Prostate gland (tissue), 2 donors: ENCODE data around the gene FRG1. TPM values are rescaled to one million over a fixed set of nuclear protein-coding genes. Genes with fewer than 3 reads are reported as not detected.
"Not testable (repeated sequence)": the region's sequence is repeated elsewhere in the genome, so short reads cannot be mapped to it uniquely, and the experiment has no call there.

Experiments used
- DNase-seq: peaks from one replicate; pipeline ENCODE4 v3.0.0-alpha.2; 2019; ENCODE audit warnings: low spot score
- H3K27ac ChIP-seq, 2 donors: fragments of 200-600 bp; sonication (generic); 2 replicates each; pipeline ENCODE4 v1.5.1; 2017 to 2019
- H3K27me3 ChIP-seq: fragments of 200-600 bp; sonication (generic); replicated peaks from 2 replicates; pipeline ENCODE4 v1.5.1; 2019; ENCODE audit not compliant: insufficient read depth
- H3K36me3 ChIP-seq, 2 donors: fragments of 200-600 bp; sonication (generic); 1 replicate in 1 of 2; 2 replicates in 1 of 2; pipeline versions ENCODE4 v1.5.1 to v1.8.1; 2017 to 2019
- H3K4me1 ChIP-seq: fragments of 200-600 bp; sonication (generic); replicated peaks from 2 replicates; pipeline ENCODE4 v1.5.1; 2019
- H3K4me3 ChIP-seq, 2 donors: fragments of 200-600 bp; sonication (generic); 2 replicates each; pipeline ENCODE4 v1.5.1; 2017 to 2019
- H3K9me3 ChIP-seq: fragments of 200-600 bp; sonication (generic); 2 replicates; pipeline ENCODE4 v1.5.1; 2017
- POLR2A ChIP-seq: fragments of 450-650 bp; IDR thresholded peaks from one replicate; pipeline ENCODE4 v1.6.1; 2016; ENCODE audit warnings: antibody characterized with exemption, mild to moderate bottlenecking
- POLR2AphosphoS5 ChIP-seq: sonication (generic); formaldehyde crosslinking; IDR thresholded peaks from one replicate; pipeline ENCODE4 v1.6.1; 2017; ENCODE audit warnings: antibody characterized with exemption
- WGBS: methylation state at CpG from one replicate; pipeline ENCODE4 v1.1.5; 2018; 5-methylcytosine and 5-hydroxymethylcytosine counted together
- intact Hi-C: fragments of 100-400 bp; cut with DNase I; formaldehyde crosslinking; loops from one replicate; pipeline ENCODE4 v1.14.2; 2022
- total RNA-seq, 2 donors: library from RNA; depleted of rRNA; stranded (reverse); fragments of >200 nt; gene quantifications; one replicate each; pipeline ENCODE4 v1.1.0, GENCODE V29; 2016
- TF ChIP-seq, protein P1 (sequence below), 4 experiments: fragments of 200-600 bp in 2 of 4; fragments of 450-650 bp in 2 of 4; sonication (generic) in 2 of 4; IDR thresholded peaks; 1 replicate in 3 of 4; 2 replicates in 1 of 4; pipeline ENCODE4 v1.5.1; 2016 to 2019; ENCODE audit warnings: antibody characterized with exemption in 4 of 4, mild to moderate bottlenecking in 2 of 4, moderate library complexity in 2 of 4

Gene FRG1
- total RNA-seq, 2 donors from 2014 or later = 28.2 to 53.4 TPM

DNA sequence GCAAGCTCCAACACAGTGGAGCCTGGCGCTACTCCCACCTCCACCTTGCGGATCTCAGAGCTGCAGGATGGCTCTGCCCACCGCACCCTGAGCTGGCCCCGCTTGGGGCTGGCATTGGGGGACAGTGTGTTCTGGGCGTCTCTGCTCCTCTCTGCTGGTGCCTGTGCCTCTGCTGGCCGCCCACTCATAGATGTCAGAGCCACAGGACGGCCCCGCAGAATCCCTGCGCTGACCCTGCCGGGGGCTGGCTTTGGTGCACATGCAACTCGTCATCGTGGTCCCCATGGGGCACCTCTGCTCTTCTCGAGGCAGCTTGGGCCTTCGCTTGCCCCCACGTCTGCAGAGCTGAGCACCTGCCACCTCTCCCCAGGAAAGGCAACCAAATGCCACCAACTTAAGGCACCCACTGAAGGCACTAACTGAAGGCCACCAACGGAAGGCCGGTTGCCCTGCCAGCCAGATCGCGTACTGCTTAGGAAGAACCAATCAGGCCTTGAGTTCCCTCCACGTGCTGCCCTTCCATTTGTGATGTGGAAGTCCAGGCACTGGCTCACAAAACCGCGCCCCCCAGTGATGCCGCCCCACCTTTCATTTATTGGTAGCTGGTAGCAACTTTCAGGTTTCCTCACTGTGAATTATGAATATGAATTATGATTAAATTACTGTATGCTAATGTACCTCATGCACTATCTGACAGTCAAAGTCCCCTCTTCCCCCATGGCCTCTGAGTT is 23.3 kb upstream of the FRG1 start:
- DNase-seq = no peak
- Histone ChIP-seq H3K27me3 (no peaks in the 10 kb centered on the region), H3K4me3 (no peak overlapping the region), H3K9me3 (no peaks in the 10 kb centered on the region), H3K36me3 (no peaks in the 10 kb centered on the region), H3K4me1 (no peaks in the 10 kb centered on the region), H3K27ac (no peak overlapping the region)
- intact Hi-C loops = no loop called here
- 87% methylated on average over 23 of the region's 23 CpGs for WGBS
- no peak for TF ChIP-seq POLR2AphosphoS5
- no peak for TF ChIP-seq POLR2A
- TF ChIP-seq, protein P1, sequence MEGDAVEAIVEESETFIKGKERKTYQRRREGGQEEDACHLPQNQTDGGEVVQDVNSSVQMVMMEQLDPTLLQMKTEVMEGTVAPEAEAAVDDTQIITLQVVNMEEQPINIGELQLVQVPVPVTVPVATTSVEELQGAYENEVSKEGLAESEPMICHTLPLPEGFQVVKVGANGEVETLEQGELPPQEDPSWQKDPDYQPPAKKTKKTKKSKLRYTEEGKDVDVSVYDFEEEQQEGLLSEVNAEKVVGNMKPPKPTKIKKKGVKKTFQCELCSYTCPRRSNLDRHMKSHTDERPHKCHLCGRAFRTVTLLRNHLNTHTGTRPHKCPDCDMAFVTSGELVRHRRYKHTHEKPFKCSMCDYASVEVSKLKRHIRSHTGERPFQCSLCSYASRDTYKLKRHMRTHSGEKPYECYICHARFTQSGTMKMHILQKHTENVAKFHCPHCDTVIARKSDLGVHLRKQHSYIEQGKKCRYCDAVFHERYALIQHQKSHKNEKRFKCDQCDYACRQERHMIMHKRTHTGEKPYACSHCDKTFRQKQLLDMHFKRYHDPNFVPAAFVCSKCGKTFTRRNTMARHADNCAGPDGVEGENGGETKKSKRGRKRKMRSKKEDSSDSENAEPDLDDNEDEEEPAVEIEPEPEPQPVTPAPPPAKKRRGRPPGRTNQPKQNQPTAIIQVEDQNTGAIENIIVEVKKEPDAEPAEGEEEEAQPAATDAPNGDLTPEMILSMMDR (IDR thresholded peaks at IDR 0.05) = no peak

DNA sequence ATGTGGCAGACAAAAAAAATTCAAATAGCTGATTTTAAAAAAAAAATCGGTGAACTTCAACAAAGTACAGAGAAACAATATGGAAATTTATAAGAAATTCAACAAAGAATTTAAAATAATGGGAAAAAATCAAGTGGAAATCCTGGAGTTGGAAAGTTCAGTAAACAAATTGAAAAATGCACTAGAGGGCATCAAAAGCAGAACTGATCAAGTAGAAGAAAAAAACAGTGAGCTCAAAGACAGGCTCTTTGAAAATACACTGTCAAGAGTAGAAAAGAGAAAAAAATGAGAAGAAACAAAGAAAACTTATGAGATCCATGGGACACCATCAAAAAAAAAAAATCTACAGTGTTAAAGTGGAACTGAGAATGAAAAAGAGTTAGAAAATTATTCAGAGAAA is 19.6 kb upstream of the FRG1 start:
- no peak for TF ChIP-seq POLR2A
- TF ChIP-seq, protein P1 (IDR thresholded peaks at IDR 0.05) = no peak
- TF ChIP-seq POLR2AphosphoS5 = no peak
- H3K4me1 ChIP-seq = no peaks in the 10 kb centered on the region
- H3K9me3 ChIP-seq = no peaks in the 10 kb centered on the region
- H3K36me3 ChIP-seq = no peaks in the 10 kb centered on the region
- 81% methylated on average over 1 of the region's 1 CpG for WGBS
- H3K4me3 ChIP-seq = no peak overlapping the region
- H3K27ac ChIP-seq = no peak overlapping the region
- DNase-seq = no peak
- intact Hi-C loops = no loop called here
- H3K27me3 ChIP-seq = no peaks in the 10 kb centered on the region

DNA sequence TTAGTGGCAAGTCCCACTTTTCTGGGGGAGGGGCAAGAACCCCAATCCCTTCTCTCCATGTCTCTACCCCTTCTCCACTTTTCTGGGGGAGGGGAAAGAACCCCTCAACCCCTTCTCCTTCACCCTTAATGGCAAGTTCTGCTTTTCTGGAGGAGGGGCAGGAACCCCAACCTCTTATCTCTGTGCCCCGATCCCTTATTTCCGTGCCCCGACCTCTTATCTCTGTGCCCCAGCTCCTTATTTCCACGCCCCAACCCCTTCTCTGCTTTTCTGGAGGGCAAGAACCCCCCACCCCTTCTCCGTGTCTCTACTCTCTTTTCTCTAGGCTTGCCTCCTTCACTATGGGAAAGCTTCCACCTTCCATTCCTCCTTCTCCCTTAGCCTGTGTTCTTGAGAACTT is 13.9 kb upstream of the FRG1 start:
- H3K27ac ChIP-seq, H3K4me1 ChIP-seq, H3K4me3 ChIP-seq, H3K36me3 ChIP-seq, H3K9me3 ChIP-seq, intact Hi-C loops, H3K27me3 ChIP-seq, DNase-seq: not testable (repeated sequence)
- WGBS = 92% methylated on average over 5 of the region's 5 CpGs

DNA sequence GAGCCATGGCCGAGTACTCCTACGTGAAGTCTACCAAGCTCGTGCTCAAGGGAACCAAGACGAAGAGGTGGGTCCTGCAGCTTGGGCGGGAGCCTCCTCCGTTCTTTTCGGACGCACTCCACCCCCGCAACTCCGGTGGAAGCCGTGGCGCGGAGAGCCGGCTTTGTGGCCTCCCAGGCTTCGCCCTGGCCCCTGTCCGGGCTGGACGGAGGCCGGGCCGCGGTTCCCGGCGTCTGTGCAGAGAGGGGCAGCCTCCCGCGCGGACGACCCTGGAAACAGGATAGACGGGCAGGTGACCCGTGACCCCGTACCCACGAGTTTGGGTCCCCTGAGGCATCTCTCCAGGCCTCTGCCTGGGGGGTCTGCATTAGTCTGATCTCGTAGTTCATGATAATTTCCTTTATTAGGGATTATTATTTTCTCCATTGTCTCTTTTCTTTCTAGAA is 356 bp downstream of the FRG1 start:
- Histone ChIP-seq H3K27me3 (no peaks in the 10 kb centered on the region), H3K27ac (peak overlapping the region; percentile 77 to 83), H3K36me3 (no peaks in the 10 kb centered on the region), H3K9me3 (no peaks in the 10 kb centered on the region), H3K4me1 (no peaks in the 10 kb centered on the region), H3K4me3 (peak overlapping the region; percentile 70 to 90)
- TF ChIP-seq, protein P1 (IDR thresholded peaks at IDR 0.05) = no peak
- TF ChIP-seq POLR2AphosphoS5 = no peak
- no peak for TF ChIP-seq POLR2A
- no peak for DNase-seq
- WGBS = 7% methylated on average over 25 of the region's 31 CpGs
- intact Hi-C loops = no loop called here

DNA sequence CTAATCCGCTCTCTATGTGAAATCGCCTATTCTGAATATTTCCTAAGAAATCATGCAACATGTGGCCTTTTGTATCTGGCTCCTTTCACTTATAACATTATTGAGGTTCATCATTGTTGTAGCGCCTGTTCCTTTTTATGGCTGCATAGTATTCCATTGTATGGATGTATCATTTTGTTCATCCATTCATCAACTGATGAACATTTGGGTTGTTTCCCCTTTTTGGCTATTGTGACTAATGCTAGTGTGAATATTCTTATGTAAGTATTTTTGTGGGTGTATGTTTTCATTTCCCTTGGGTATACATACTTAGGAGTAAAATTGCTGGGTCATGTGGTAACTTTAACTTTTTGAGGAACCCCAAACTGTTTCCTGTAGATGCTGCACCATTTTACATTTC is 1.7 kb downstream of the FRG1 start:
- H3K4me3 ChIP-seq, DNase-seq, H3K27me3 ChIP-seq, H3K27ac ChIP-seq, intact Hi-C loops, H3K4me1 ChIP-seq, H3K36me3 ChIP-seq, H3K9me3 ChIP-seq: not testable (repeated sequence)
- WGBS = 95% methylated on average over 3 of the region's 3 CpGs

DNA sequence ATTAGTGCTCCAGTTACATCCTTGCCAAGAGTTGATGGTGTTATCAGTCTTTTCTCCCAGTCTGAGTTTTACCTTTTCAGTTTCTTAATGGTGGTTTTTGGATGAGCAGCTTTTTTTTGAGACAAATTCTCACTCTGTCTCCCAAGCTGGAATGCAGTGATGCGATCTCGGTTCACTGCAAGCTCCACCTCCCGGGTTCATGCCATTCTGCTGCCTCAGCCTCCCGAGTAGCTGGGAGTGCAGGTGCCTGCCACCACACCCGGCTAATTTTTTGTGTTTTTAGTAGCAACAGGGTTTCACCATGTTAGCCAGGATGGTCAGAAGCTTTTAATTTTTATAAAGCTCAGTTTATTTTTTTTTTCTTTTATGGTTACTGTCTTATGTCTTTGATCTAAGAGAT is 3.4 kb downstream of the FRG1 start:
- H3K4me3 ChIP-seq, H3K9me3 ChIP-seq, H3K27me3 ChIP-seq, intact Hi-C loops, H3K27ac ChIP-seq, H3K36me3 ChIP-seq, DNase-seq, H3K4me1 ChIP-seq: not testable (repeated sequence)
- WGBS = 81% methylated on average over 5 of the region's 5 CpGs

DNA sequence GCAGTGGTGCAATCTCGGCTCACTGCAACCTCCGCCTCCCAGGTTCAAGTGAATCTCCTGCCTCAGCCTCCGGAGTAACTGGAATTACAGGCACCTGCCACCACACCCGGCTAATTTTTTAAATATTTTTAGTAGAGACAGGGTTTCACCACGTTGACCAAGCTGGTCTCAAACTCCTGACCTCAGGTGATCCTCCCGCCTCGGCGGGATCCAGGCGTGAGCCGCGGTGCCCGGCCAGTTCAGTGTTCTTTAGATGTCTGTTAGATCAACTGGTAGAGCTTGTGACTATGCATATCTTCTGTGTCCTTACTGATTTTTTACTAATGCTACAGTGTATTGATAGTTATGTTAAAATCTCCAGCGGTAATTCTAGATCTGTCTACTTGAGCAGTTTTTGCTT is 6.2 kb downstream of the FRG1 start:
- not testable (repeated sequence) for H3K4me1 ChIP-seq
- WGBS = 95% methylated on average over 13 of the region's 13 CpGs

DNA sequence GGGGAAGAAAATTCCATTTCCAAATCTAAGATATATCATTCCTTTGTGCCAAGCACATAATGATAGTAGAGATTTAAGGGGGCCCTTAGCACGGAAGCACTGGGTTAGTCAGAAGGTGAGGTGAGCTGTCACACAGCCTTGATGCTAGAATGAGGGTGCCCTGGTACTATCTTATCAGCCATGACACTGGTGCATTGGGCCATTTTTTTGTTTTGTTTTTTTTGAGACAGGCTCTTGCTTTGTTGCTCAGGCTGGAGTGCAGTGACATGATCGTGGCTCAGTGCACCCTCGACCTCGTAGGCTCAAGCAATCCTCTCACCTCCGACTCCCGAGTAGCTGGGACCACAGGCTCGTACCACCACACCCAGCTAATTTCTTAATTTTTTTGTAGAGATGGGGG is 7.8 kb downstream of the FRG1 start:
- DNase-seq, H3K4me3 ChIP-seq, intact Hi-C loops, H3K27ac ChIP-seq, H3K36me3 ChIP-seq, H3K9me3 ChIP-seq, H3K27me3 ChIP-seq, H3K4me1 ChIP-seq: not testable (repeated sequence)
- 79% methylated on average over 7 of the region's 7 CpGs for WGBS

More for the DNA sequence above, 6.2 kb downstream of the FRG1 start:
- H3K36me3 ChIP-seq, H3K27ac ChIP-seq, DNase-seq, H3K9me3 ChIP-seq, H3K27me3 ChIP-seq, H3K4me3 ChIP-seq, intact Hi-C loops: not testable (repeated sequence)

DNA sequence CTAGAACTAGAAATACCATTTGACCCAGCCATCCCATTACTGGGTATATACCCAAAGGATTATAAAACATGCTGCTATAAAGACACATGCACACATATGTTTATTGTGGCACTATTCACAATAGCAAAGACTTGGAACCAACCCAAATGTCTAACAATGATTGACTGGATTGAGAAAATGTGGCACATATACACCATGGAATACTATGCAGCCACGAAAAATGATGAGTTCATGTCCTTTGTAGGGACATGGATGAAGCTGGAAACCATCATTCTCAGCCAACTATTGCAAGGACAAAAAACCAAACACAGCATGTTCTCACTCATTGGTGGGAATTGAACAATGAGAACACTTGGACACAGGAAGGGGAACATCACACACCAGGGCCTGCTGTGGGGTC is 28.6 kb downstream of the FRG1 start:
- H3K9me3 ChIP-seq, intact Hi-C loops, H3K27me3 ChIP-seq, H3K4me1 ChIP-seq, H3K36me3 ChIP-seq, DNase-seq, H3K4me3 ChIP-seq, H3K27ac ChIP-seq: not testable (repeated sequence)
- WGBS = 50% methylated on average over 1 of the region's 1 CpG
